NCI-H510A treated with DMSO at 0.1 percent for 48 hours (cell line): ENCODE results near the gene LHPP.
"Not testable (repeated sequence)": the region's sequence is repeated elsewhere in the genome, so short reads cannot be mapped to it uniquely, and the experiment has no call there.

Experiments used
- DNase-seq: peaks from one replicate; lab custom pipeline; 2025; lab: John Stamatoyannopoulos, UW

Gene LHPP

DNA sequence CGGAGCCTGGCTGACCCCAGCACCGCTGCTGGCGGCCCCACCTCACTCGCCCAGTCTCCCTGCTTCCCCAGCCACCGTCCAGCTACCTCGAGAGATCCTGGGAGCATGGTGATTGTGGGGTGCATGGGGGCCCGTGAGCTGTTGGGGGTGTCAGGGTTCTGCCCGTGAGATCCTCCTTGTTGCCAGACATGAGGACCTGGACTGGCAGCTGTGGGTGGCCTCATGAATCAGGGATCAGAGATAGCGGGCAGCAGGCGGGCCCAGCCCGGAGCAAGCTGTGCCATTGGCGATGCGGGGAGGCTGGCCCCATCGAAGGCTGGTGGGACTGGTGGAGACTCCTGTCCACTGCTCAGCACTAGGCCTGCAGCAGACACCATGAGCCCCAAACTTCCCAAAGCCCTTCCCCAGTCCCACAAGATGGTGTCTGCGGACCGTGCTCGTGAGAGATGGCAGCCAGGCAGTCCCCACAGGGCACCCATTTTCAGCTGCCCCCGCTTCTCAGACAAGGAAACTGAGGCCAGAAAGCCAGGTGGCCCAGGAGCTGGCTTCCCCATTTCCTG lies 75.6 kb downstream of the LHPP start:
- no peak for DNase-seq

DNA sequence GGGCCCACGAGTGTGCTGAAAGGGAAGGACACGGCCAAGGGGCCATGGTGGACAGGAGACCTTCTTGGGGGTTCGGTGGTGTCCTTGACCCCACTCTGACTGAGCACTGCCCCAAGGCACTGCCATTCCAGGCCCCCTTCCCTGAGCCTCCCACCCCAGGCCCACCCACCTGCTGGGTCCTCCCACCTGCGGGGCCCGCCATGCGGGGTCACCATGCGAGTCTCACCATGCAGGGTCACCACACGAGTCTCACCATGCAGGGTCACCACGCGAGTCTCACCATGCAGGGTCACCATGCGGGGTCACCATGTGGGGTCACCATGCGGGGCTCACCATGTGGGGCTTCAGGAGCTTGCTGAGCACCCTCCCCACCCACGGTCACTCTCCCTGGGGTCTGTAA lies 76.3 kb downstream of the LHPP start:
- DNase-seq = no peak

DNA sequence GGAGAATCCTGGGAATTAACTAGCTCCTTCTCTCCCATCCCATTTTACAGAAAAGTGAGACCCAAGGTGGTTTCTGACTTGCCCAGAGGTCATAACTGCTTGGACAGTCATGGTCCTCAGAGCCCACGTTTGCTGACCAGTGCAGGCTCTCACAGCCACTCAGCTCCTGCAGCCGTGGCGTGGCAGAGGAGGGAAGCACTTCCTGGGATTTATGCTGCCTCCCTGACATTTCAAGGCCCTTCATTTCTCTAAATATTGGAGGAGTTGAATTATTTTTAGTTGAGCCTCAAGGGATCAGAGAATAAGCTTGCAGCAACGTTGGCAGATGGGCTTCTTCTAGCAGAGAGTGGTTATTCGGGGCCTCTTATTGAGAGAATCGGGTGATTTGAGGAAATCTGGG lies 77.1 kb downstream of the LHPP start:
- DNase-seq = no peak

DNA sequence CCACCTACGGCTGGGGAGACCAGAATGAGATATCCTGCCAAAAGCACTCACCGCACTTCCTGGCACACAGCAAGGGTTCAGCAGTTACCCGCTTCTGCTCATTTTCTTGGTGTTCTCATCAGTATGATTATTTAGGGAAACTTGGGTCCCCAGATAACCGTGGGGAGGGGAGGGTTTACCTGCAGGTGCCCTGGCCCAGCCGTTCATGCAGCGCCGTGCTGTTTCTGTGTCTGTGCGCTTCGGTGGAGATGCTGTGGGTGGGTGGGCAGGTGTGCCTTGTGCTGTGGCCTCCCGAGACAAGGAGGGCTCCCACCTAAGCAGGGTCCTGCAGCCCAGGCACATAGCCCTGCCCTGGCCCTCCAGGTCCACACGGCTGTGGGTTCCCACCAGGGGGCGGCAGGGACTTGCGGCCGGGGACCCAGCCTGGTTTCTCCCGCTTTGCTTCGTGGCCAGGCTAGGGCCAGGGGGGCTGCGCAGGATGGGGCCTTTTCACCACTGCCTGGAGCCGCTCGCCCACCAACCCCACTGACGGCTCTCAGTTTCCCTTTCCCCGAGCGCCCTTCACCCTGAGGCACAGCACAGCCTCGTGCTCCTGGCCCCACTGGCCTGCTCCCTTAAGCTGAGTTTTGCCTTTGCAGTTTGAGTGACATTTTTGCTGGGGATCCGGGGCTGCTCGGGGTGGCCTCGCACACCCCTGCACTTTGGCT lies 78.5 kb downstream of the LHPP start:
- no peak for DNase-seq

DNA sequence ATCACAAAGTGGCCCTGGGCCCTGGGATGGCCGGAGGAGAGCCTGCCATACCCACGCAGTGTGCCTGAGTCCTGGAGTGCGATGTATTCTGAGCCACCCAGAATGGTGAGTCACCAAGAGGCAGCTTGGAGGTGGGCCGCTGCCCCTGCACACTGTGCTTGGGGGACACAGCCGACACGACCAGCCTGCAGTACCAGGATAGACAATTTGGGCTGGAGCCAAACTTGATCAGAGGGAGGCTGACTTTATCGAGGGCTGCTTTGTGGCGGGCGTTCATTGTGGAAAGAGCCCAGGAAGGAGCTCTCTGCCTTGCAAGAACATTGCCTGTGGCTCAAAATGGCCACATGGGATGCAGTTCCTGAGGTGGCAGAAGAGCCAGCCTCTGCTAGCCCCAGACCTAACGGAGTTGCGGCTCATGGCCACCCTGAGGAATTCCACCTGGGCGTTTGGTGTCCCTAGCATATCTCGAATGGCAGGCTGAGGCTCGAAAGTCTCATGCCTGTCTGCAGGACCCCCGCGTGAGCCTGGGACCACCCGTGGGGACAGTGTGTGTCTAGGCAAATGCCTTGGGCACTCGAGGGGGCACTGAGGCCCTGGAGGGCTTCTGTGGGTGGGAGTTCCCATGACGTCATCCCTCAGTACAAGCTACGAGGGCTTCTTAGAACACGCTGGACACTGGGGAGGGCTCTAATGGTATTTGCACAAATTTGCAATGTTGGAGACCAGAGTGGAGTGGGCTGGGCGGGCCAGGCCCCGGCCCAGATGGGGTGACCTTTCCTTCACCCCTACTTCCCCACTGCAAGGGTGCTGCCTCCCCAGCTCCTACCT lies 79.7 kb downstream of the LHPP start:
- DNase-seq = no peak

DNA sequence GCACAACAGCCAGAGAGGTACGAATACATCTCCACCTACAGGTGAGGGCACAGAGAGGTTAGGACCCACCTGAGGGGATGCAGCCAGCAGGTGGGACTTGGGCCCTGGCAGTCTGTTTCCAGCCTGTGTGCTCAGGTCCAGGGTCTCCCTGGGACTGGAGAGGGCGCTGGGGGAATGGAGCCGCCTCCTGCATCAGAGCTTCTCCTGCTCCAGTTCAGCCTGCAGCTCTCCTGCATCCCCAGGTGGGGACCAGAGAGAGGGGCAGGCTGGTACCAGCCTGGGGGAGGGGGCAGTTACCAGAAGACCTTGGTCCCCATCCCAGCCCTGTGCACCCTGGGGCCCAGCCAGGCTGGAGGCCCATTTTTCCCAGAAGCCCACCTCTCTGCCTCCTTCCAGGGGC lies 80.7 kb downstream of the LHPP start:
- no peak for DNase-seq

DNA sequence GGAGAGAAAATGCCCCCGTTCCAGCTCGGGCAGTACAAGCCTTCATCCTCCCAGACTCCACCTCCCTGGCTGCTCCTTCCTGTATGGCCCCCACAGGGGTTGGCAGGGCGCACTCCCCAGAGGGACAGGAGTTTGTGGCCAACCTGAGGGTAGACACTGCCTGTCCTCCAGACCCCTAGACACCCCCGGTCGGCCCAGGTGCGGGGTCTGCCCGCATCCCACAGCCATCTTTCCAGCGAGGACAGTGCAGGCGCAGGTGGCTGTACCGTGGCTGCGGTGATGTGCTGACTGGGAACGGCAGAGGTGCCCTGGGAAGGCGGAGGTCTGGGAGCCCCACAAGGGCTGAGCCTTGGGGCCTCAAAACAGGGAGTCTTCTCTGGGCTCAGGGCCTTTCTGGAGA lies 81.5 kb downstream of the LHPP start:
- DNase-seq = no peak

DNA sequence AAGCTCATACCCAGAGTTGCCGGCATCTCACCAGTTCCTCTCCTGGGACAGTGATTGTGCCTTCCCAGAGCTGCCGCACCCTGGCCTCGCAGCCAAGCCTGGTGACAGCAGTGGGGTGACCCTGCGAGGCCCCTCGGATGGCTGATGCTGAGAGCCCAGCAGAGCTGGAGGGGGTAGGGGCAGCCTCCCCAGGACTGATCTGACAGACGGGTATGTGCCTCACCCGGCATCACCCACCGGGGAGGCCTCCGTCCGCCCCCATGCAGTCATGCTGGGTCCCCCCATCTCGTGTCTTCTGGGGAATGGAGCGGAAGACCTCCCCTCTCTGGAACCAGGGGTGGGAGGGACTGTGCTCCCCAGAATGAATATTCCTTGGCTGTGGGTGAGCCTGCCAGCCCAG lies 82.3 kb downstream of the LHPP start:
- no peak for DNase-seq

DNA sequence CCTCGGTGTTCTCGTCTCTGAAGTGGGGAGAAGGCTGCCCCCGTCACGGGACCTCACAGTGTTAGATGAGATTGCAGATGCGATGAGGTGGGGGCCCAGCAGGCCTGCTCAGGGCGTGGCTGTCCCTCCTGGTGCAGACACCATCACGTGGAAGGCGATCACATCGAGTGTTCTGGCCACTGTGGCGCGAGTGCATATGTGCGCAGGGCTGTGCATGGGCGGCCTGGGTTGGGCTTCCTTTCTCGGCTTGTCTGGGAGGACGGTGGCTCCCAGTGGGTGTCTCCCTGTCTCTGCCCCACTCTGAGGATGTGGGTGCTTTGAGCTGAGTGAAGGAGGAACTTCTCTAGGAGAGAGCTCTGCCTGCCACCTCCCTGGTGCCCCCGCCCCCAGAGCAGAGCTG lies 83.1 kb downstream of the LHPP start:
- no peak for DNase-seq

DNA sequence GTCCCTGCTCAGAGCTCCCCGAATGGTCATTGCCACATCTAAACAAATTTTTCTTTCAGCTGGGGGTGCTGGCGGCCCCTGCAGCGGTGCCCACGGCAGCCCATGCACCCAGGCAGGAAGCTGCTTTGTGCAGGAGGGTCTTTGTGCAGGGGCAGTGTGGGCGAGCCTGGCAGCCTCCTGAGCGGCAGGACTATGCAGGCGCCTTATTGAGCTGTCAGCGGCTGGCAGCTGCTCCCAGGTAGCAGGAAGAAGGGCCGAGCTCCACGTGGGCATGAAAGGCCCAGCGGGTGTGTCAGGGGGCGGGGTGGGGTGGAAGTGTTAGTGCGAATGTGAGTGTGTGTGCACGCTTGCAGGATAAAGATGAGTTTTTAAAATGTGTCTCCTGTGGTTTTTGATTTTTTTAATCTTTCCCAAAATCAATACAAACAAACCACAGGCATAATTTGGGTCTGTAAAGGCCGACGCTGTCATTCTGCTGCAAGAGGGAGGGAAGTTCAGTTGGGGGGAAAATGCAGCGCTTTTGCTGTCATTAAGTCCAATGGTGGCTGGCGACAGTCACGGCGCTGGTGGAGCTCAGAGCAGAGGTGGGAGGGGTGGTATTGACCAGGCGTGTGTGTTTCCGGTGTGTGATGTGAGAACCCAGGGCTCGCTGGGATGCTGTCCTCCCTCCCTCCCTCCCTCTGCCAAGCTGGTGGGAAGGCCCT lies 83.9 kb downstream of the LHPP start:
- peak; percentile 54 for DNase-seq

DNA sequence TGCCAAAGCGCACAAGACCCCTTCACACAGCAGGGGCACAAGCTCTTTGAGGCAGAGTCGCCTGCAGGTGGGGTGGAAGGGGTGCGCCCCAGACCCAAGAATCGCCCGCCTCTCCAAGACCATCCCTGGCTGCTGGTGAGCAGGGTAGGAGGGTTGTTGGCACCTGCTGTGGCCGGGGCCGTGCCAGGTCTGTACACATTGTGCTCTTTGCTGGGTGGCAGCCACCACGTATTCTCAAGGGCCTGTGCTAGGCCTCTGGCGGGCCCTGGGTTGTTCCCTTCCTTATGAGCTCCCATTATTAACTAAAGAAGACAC lies 84.4 kb downstream of the LHPP start:
- DNase-seq = no peak

DNA sequence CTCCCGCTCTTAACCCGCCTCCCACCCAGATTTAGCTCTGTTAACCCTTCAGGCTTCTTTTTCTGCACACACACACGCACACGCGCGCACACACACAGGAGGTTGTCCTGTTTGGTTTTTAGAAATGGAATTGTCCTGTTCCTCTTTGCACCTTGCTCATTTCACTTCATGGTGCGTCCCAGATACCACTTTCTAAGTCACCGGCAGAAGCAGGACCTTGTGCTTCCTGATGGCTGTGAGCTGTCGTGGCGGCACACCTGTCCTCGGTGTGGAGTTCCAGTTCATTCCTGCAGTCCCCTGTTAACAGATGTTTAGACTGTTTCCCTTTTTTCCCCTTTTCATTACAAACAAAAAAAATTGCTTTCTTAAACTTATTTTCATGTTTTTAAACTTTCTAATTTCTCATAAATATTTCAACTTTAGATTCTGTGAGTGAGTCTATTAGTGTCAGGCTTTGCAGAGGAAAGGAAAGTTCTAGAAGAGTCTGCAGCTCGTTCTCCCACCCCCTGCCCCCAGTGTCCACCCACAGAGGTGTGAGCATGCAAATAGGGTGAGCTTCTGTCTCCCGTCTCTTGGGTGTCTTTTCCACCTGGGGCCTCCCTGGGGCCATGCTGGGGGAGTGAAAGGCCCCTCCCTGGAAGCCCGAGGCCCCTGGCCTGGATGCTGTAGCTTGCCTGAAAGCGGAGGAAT lies 85.5 kb downstream of the LHPP start:
- no peak for DNase-seq

DNA sequence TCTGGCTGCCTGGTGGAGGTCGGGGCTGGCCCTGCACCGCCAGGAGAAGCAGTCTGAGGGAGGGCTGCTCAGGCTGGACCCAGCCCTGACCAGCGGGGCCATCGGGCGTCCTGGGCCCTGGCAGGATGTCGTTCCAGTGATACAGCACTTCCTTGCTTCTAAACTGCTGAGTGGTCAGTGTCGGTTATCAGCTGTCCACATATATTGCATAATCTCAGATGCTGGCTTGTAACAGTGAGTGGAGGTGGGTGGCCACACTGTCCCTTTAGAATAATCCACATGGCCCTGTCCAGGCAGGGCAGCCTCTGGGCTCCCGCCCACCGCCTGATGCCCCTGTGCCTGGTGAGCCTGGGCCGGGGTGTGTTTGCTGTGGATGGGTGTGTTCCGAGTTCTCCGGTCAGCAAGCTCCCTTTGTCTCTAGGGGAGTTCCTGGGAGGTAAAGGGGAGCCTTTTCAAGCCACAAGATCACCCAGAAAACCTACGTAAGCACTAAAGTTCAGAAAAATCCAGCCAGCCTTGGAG lies 86.1 kb downstream of the LHPP start:
- no peak for DNase-seq

DNA sequence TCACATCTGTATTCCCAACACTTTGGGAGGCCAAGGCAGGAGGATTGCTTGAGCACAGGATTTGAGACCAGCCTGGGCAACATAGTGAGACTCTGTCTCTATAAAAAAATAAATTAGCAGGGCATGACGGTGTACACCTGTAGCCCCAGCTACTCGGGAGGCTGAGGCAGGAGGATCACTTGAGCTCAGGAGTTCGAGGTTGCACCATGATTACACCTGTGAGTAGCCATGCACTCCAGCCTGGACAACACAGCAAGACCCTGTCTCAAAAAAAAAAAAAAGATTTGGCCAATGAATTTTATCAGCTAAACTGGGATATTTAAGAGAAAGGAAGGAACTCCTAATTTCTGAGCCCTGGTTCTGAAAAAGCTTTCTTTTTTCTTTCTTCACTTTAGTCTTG lies 87.5 kb downstream of the LHPP start:
- DNase-seq = not testable (repeated sequence)

DNA sequence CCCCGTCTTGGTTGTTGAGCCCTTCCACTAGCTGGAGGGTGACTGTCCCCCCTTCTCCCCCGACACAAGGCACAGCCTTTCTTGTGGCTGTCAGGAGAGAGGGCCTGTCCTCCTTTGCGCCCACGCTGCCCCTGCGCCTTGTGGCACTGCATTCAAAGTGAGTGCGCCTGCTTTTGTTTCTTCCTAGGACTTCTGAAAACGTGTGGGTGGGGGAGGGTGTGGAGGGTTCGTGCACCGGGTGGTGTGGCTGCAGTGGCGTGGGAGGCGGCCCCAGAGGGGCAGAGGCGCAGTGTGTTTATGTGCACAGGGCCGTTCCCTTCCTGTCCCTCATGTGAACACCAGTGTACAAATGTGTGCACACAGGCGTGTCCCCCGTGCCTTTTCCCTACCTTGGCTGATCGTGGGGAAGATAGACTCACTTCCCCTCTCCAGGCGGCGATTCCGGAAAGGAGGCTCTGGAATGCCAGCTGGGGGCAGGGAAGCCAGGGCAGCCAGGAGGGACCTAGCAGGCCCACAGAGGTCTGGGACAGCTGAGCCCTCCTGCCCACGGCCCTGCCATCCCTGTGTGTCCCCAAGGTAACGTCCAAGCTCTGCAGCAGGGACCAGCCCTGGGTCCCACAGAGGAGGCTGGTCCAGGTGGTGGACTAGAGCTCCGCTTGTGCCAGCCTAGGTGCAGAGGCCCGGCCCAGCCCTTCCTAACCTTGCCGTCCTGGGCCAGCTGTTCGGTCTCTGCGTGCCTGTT lies 88.8 kb downstream of the LHPP start:
- no peak for DNase-seq

DNA sequence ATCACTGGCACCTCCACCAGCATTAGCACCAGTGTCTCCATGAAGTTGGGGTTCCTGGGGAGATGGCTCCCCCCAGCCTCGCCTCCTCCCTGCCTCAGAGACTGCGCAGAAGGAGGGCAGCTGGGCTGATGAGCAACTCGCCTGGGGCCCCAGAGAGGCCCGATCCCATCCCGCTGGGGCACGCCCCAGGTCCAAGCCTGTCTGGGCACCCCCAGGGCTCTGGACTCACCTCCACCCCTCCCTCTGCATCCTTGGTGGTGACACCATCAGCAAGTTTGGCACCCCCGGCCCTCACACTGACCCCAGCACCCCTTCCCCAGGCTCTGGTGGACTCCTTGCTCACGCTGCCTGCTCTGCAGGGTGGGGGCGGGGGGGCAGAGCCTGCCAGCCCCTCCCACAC lies 89.5 kb downstream of the LHPP start:
- no peak for DNase-seq

DNA sequence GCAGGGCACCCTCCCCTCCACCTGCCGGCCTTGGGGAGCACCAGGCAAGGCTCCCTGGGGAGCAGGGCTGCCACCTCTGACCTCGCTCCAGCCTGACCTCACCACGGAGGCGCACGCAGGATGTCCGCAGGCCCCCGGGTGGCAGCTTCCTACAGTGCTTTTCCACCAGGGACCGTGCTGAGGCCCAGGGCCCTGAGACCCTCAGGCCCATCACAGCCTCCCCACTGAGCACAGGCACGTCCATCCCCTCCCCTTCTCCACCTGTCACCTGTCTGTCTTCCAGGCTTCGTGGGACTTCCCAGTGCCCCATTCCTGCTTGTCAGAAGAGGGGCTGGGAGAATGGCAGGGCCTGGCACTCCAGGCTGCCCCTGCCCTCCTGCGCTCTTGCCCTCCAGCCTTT lies 90.1 kb downstream of the LHPP start:
- no peak for DNase-seq

DNA sequence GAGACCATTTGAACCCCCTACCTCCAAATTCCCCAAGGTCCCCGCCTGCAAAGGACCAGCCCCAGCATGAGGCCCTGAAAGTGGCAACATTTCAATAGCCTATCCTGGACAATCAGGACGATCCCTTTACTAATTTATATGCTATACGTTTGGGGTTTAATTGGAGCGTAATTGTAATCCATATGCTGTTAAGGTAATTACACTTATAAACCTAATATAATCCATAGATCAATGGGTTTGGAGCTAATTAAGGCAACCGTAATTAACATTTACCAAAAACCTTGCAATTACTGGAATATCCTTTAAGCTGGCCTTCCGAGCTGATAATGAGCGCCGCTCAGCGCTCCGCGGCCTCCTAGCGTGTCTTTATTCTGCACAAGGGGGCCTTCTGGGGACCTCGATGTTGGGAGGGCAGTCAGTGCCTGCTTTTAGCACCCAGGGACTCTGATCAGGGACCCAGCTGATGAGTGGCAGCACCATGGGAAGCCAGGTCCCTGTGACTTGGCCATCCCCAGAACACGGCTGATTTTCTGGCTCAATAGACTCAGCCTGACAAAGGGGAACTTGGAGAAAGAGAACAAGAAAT lies 91.2 kb downstream of the LHPP start:
- DNase-seq = no peak

DNA sequence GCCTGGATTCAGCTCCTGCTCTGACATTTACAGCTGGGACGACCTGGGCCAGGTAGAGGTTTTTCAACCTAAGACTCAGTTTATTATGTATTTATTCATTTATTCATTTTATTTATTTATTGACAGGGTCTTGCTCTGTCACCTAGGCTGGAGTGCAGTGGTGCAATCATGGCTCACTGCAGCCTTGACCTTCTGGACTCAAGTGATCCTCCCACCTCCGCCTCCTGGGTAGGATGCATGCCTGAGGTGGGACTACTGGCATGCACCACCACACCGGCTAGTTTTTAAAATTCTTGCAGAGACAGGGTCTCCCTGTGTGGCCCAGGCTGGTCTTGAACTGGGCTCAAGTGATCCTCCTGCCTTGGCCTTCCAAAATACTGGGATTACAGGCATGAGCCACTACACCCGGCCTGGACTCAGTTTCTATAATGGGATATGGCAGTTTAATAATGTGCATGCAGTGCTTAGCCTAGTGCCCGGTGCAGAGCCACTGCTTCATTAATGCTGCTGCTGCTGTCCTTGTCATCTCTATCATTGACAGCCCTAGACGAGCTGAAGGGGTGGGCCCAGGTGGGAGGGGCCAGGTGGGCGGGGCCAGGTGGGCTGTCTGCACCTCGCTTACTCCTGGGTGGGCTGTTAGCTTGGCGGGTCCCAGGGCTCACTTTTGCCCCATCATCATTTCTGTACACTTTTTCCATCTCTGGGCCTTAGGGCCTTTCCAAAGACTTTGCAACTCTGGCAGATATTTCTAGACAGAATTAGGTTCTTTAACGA lies 92.6 kb downstream of the LHPP start:
- no peak for DNase-seq

DNA sequence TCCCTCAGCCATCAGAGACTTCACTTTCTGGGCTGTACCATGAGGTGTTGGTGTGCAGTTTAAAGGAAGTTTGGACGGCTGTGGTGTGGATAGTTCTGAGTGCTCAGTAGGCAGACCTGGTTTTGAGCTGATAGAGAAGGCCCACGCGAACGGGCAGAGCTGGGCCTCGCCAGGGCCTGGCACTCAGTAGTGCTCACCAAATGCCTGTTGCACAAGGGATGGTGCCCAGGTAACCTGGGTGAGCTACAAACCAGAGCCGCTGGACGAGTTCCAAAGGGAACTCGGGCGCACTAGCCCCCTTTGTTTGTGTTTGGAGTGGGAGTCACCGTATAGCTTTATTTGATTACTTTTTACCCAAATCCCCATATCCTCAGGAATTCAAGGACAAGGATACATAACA lies 95.5 kb downstream of the LHPP start:
- no peak for DNase-seq
